Measurements from ENCODE around the gene MCTP1.
A peak's percentile ranks its signal among the peaks of the same experiment; 100 is the strongest.

MCTP1 gene

GRCh38 chr5:94941122-94941755 lies 343.7 kb downstream of the MCTP1 start:
- DNase-seq (ENCODE audit: low spot score): no peak

GRCh38 chr5:94932259-94932658 lies 352.6 kb downstream of the MCTP1 start:
- no peak for DNase-seq (ENCODE audit: low spot score)

GRCh38 chr5:94928891-94929290 lies 356.0 kb downstream of the MCTP1 start:
- no peak for DNase-seq (ENCODE audit: low spot score)

- no peak for DNase-seq (ENCODE audit: low spot score)
Observed at GRCh38 chr5:94920570-94920969, 364.3 kb downstream of the MCTP1 start.

- DNase-seq (ENCODE audit: low spot score): no peak
Observed at GRCh38 chr5:94916619-94917018, 368.3 kb downstream of the MCTP1 start.

GRCh38 chr5:94911276-94911675 lies 373.6 kb downstream of the MCTP1 start:
- no peak for DNase-seq (ENCODE audit: low spot score)

GRCh38 chr5:94910721-94911120 lies 374.2 kb downstream of the MCTP1 start:
- DNase-seq (ENCODE audit: low spot score): no peak

GRCh38 chr5:94908889-94909480 lies 375.9 kb downstream of the MCTP1 start:
- DNase-seq (ENCODE audit: low spot score): peak; percentile 26

GRCh38 chr5:94906750-94907149 lies 378.1 kb downstream of the MCTP1 start:
- no peak for DNase-seq (ENCODE audit: low spot score)

- no peak for DNase-seq (ENCODE audit: low spot score)
Observed at GRCh38 chr5:94903726-94904125, 381.2 kb downstream of the MCTP1 start.

- DNase-seq (ENCODE audit: low spot score): peak; percentile 23
Observed at GRCh38 chr5:94901191-94901979, 383.5 kb downstream of the MCTP1 start.

- DNase-seq (ENCODE audit: low spot score): no peak
Observed at GRCh38 chr5:94900006-94900505, 384.8 kb downstream of the MCTP1 start.

GRCh38 chr5:94893412-94894135 lies 391.3 kb downstream of the MCTP1 start:
- no peak for DNase-seq (ENCODE audit: low spot score)

- DNase-seq (ENCODE audit: low spot score): no peak
Observed at GRCh38 chr5:94891972-94892371, 392.9 kb downstream of the MCTP1 start.

- no peak for DNase-seq (ENCODE audit: low spot score)
Observed at GRCh38 chr5:94891565-94891964, 393.3 kb downstream of the MCTP1 start.

- no peak for DNase-seq (ENCODE audit: low spot score)
Observed at GRCh38 chr5:94890907-94891306, 394.0 kb downstream of the MCTP1 start.

- DNase-seq (ENCODE audit: low spot score): no peak
Observed at GRCh38 chr5:94888674-94889073, 396.2 kb downstream of the MCTP1 start.

- DNase-seq (ENCODE audit: low spot score): no peak
Observed at GRCh38 chr5:94885931-94886330, 399.0 kb downstream of the MCTP1 start.

GRCh38 chr5:94884311-94884710 lies 400.6 kb downstream of the MCTP1 start:
- no peak for DNase-seq (ENCODE audit: low spot score)

GRCh38 chr5:94872526-94872925 lies 412.4 kb downstream of the MCTP1 start:
- DNase-seq (ENCODE audit: low spot score): no peak

- DNase-seq (ENCODE audit: low spot score): no peak
Observed at GRCh38 chr5:94870511-94871183, 414.2 kb downstream of the MCTP1 start.

- no peak for DNase-seq (ENCODE audit: low spot score)
Observed at GRCh38 chr5:94869921-94870320, 415.0 kb downstream of the MCTP1 start.

Measured in AG08395 (cell line).